DLD1 (cell line): Measurements from ENCODE around the gene CYP46A1.

Experiments used
- in situ Hi-C: cut with HindIII; loops from 2 replicates; pipeline ENCODE4 v1.10.0; 2017; ENCODE audit warnings: low sequenced_read_pairs

The CYP46A1 gene

GRCh38 chr14:99704037-99704436 lies 19.9 kb downstream of the CYP46A1 start:
- in situ Hi-C loops = no loop called here

GRCh38 chr14:99706107-99706900 lies 22.2 kb downstream of the CYP46A1 start:
- in situ Hi-C loops = no loop called here

DNA sequence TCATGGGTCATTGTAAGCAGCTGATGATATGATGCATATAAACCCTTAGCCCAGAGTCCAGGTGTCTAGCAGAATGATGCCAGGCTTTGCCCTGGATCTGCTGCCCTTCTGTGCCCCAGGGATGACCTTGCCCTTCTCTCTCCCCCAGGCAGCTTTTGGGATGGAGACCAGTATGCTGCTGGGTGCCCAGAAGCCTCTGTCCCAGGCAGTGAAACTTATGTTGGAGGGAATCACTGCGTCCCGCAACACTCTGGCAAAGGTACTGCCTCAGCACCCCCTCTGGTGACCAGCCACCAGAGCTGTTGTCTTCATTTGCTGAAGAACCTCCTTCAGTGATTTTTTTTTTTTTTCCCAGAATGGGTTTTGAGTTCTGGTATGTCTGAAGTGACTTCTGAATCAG lies 23.3 kb downstream of the CYP46A1 start:
- in situ Hi-C loops = no loop called here

DNA sequence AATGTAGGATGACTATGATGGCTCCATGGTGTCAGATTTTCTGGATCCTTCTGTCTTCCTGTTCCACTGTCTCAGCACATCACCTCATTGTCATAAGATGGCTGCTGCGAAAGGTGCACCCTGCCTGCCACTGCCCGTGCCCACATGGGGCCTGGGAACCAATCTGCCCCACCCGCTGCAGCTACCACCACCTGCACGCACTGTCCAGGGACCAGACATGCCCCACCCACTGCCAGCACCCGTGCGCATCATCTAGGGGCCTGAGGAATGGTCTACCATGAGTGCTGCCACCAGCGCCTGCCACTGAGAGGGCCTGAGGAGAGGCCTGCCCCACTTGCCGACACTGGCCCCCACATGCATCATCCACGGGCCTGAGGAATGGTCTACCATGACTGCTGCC lies 23.8 kb downstream of the CYP46A1 start:
- in situ Hi-C loops = no loop called here

- in situ Hi-C loops = no loop called here
Observed at GRCh38 chr14:99708449-99708848, 24.4 kb downstream of the CYP46A1 start.

GRCh38 chr14:99713972-99714371 lies 29.9 kb downstream of the CYP46A1 start:
- in situ Hi-C loops = no loop called here

- in situ Hi-C loops = no loop called here
Observed at GRCh38 chr14:99715266-99716000, 31.3 kb downstream of the CYP46A1 start.

DNA sequence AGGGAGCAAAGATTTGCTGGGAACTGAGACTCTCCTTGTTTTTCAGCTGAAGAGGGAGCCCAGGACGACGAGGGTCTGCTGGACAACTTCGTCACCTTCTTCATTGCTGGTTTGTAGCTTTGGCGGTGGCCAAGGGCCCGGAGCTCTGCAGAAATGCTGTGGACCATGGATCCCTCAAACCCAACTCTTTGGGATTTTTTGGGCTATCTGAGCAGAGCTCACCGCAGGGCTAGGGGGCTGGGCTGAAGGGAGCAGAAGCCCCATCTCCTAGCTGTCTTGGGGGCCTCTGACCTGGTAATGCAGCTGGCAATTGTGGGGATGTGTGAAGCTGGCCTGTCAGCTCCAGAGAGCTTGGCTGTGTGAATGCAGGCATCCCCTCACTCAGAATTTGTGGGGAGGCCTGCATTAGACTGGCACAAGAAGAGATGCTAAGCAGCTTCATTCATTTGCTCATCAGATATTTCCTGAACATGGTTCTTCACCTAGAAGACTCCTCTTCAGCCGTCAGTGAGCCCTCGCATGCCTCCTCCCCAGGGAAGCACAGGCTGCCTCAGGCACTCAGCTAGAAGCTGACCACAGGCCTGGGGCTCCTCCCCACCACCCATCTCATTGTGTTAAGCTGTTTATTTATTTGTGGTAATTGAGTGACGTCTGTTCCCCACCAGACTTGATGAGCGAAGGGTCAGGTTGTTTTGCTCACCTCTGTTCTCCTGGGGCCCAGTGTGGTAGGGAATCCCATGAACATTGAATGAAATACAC lies 32.2 kb downstream of the CYP46A1 start:
- in situ Hi-C loops = no loop called here

DNA sequence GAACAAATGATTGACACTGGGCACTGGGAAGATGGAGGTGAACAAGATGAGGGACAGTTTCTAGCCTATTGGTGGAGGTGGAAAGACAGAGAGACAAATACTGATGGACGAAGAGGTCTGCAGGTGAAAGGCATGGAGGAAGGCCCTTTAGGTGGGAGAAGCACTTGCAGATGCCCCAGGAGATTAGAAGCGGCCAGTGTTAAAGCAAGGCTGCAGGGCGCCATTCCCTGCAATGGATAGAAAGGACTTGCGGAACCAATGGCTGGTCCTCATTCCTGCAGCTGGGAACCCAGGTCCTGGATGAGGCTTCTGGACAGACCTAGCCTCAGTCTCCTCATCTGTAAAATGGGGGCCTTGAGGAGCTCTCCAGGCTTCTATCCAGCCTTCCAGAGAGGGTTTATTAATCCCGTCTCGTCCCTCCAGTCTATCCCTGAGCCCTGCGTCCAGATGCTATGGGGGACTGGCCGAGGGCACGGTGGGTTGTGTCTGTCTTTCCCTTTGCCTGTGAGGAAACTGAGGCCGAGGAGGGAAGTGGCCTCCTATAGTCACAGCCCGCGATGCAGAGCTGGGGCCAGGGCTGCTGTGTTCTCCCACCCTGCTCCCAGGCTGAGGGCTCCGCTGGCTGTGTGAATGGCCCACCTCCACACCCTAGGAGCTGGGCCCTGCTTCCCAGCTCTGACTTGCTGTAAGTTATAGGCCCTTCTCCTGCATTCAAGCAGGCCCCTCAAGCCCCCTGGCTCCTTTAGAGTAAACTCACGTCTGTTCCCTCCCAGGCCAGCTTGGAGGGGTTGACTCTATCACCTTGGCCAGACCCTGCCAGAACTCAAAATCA lies 33.0 kb downstream of the CYP46A1 start:
- in situ Hi-C loops = no loop called here

GRCh38 chr14:99717682-99718013 lies 33.5 kb downstream of the CYP46A1 start:
- in situ Hi-C loops = no loop called here

GRCh38 chr14:99718031-99718810 lies 34.1 kb downstream of the CYP46A1 start:
- in situ Hi-C loops = no loop called here

- in situ Hi-C loops = no loop called here
Observed at GRCh38 chr14:99718811-99719192, 34.7 kb downstream of the CYP46A1 start.

- in situ Hi-C loops = no loop called here
Observed at GRCh38 chr14:99720941-99721791, 37.1 kb downstream of the CYP46A1 start.

DNA sequence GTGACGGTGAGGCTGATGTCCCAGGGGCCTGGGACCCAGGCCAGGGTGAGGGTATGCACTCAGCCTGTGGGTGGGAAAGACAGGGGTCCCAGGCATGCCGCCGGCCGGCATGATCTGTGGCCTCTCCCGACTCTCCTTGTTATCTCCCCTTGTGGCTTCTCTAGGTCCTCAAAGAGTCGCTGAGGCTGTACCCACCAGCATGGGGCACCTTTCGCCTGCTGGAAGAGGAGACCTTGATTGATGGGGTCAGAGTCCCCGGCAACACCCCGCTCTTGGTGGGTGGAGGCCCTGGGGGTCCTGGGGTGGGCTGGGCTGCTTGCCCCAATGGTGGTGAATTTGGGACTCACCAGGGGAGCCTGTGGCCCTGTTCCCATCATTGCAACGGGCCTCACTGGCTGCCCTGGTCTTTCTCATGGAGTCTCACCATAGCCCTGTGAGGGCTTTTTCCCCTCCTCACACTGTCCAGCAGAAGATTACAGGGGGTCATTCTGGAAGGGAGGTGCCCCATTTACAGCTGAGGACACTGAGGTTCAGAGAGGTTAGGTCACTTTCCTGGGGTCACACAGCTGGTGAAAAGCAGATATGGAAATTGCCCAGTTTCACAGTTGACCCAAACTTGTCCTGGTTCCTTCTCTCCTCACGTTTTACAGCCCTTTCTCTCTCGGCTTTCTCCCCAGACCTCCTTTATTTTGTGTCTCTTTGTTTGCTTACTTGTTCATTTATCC lies 37.9 kb downstream of the CYP46A1 start:
- in situ Hi-C loops = no loop called here

- in situ Hi-C loops = no loop called here
Observed at GRCh38 chr14:99722741-99723140, 38.6 kb downstream of the CYP46A1 start.

DNA sequence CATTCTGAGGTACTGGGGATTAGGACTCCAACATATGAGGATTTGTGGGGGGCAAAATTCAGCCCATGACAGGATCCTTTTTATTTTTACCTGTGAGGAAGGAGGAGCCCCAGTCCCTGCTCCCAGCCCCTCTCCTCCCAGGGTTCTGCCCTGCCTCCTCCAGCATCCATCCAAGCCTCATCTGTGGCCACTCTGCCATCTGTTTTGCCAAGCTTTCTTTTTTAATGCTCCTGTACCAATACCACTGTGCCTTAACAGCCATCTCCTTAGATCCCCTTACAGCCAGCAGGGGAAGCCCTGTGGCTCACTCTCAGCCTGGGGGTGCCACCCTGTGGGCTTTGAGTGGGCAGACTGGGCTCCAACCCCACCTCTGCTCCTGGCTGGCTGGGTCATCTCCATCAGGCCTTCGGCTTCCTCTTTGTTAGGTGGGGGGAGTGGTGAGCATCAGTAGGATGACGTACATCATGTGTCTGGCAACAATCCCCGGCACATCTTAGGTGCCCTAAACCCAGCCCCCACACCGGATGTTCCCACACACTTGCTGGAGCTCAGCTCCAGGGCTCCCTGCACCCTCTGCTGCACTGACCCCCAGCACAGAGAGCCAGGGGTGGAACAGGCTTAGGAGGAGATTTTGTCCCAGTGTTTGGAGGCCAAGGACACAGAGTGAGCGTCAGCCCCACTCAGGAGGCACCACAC lies 40.2 kb downstream of the CYP46A1 start:
- in situ Hi-C loops = no loop called here

GRCh38 chr14:99724939-99725773 lies 41.1 kb downstream of the CYP46A1 start:
- in situ Hi-C loops = no loop called here
